ENCODE data around the gene CACNG8. TPM values are rescaled to one million over a fixed set of nuclear protein-coding genes. Genes with fewer than 3 reads are reported as not detected.

CACNG8 gene
- polyA plus RNA-seq, 5 donors = 0.07 to 0.13 (median 0.10) TPM

GRCh38 chr19:53992211-53992610, 29.5 kb downstream of the CACNG8 start:
- no peak for DNase-seq

- no peak for DNase-seq
These were observed 30.1 kb downstream of the CACNG8 start for GRCh38 chr19:53992815-53993214.

- DNase-seq = no peak
These were observed 30.7 kb downstream of the CACNG8 start for GRCh38 chr19:53993448-53993847.

GRCh38 chr19:53994811-53995210, 32.1 kb downstream of the CACNG8 start:
- no peak for DNase-seq

- no peak for DNase-seq
These were observed 35.5 kb downstream of the CACNG8 start for GRCh38 chr19:53998223-53998622.

- no peak for DNase-seq
These were observed 37.0 kb downstream of the CACNG8 start for GRCh38 chr19:53999694-54000093.

GRCh38 chr19:54001496-54001895, 38.8 kb downstream of the CACNG8 start:
- DNase-seq = no peak

GRCh38 chr19:54002495-54003315, 40.0 kb downstream of the CACNG8 start:
- no peak for DNase-seq

- DNase-seq = no peak
These were observed 46.7 kb downstream of the CACNG8 start for GRCh38 chr19:54009440-54009839.

- DNase-seq = no peak
These were observed 47.7 kb downstream of the CACNG8 start for GRCh38 chr19:54010474-54010873.

GRCh38 chr19:54011507-54012211, 48.9 kb downstream of the CACNG8 start:
- no peak for DNase-seq

- no peak for DNase-seq
These were observed 51.1 kb downstream of the CACNG8 start for GRCh38 chr19:54013866-54014265.

GRCh38 chr19:54014920-54015560, 52.3 kb downstream of the CACNG8 start:
- no peak for DNase-seq

- no peak for DNase-seq
These were observed 54.5 kb downstream of the CACNG8 start for GRCh38 chr19:54017261-54017660.

- DNase-seq = no peak
These were observed 58.6 kb downstream of the CACNG8 start for GRCh38 chr19:54021363-54021762.

GRCh38 chr19:54021932-54022331, 59.2 kb downstream of the CACNG8 start:
- DNase-seq = no peak

GRCh38 chr19:54023191-54023590, 60.5 kb downstream of the CACNG8 start:
- no peak for DNase-seq

- DNase-seq = no peak
These were observed 61.9 kb downstream of the CACNG8 start for GRCh38 chr19:54024660-54025059.

- DNase-seq = no peak
These were observed 63.9 kb downstream of the CACNG8 start for GRCh38 chr19:54026656-54027055.

- no peak for DNase-seq
These were observed 66.6 kb downstream of the CACNG8 start for GRCh38 chr19:54029301-54029700.

GRCh38 chr19:54029930-54030490, 67.3 kb downstream of the CACNG8 start:
- DNase-seq = peak; percentile 3 to 10

GRCh38 chr19:54030895-54031586, 68.3 kb downstream of the CACNG8 start:
- no peak for DNase-seq
